GM10266 (cell line): Measurements from ENCODE around the gene EPHA8.

ENCODE experiments used
- DNase-seq: peaks from one replicate; pipeline ENCODE4 v3.0.0; 2012; ENCODE audit errors: extremely low spot score
- TF ChIP-seq, protein P1 (sequence below): IDR thresholded peaks from 2 replicates; pipeline ENCODE4 v1.5.1; 2012; ENCODE audit warnings: mild to moderate bottlenecking, low read depth; ENCODE audit not compliant: control insufficient read depth, insufficient read depth; ENCODE audit errors: missing control alignments

The EPHA8 gene

DNA sequence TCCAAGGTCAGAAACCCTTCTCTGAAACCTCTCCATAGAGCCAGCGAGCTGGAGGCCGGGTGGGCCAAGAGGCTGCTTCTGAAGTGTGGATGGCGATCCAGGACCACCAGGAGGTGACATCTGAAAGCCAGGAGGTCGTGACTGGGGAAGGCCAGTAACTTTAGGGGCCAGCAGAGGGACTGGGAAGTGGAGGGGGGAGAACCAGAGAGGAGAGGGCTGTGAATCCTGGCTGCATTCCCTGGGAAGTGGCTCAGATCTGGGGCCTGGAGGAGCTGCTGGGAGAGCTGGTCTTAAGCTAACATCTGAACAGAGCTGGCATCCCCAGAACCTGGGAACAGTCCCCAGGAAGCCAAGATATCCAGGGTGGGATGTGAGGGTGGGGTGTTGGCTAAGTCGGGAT lies 11.3 kb upstream of the EPHA8 start:
- DNase-seq: no peak
- TF ChIP-seq, protein P1, sequence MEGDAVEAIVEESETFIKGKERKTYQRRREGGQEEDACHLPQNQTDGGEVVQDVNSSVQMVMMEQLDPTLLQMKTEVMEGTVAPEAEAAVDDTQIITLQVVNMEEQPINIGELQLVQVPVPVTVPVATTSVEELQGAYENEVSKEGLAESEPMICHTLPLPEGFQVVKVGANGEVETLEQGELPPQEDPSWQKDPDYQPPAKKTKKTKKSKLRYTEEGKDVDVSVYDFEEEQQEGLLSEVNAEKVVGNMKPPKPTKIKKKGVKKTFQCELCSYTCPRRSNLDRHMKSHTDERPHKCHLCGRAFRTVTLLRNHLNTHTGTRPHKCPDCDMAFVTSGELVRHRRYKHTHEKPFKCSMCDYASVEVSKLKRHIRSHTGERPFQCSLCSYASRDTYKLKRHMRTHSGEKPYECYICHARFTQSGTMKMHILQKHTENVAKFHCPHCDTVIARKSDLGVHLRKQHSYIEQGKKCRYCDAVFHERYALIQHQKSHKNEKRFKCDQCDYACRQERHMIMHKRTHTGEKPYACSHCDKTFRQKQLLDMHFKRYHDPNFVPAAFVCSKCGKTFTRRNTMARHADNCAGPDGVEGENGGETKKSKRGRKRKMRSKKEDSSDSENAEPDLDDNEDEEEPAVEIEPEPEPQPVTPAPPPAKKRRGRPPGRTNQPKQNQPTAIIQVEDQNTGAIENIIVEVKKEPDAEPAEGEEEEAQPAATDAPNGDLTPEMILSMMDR: no peak

DNA sequence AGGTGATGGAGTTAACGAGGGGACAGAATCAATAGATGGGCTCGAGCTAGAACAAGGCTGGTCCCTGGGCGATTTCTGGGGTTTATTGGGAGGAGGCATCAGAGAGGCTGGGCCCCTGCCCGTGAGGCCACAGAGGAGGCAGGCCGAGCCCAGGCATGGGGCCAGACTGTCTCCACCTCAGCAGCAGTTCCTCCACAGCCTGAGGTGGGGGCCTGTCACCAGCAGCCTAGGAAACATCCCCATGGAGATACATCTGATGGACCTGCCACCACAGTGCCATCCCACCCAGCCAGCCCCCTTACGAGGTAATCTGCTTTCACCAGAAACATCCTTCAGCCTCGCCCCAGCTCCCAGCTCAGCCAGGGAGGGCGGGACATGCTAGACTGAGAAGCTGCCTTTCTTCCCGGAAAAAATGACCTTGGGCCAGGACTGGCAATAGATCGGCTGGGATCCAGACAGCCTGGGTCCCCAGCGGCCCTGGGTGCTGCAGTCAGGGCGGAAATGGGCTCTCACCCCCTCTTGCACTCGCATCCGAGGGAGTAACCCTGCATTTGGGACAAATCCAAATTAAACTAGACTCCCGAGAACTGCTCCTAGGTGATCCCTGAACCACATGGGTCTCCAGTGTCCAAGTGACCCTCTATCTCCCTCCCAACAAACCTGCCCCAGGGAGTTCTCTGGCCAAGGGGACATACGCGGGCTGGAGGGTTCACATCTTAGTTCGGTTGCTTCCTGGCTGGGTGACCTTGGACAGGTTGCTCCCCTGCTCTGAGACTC lies 10.0 kb upstream of the EPHA8 start:
- TF ChIP-seq, protein P1: no peak
- DNase-seq: no peak

DNA sequence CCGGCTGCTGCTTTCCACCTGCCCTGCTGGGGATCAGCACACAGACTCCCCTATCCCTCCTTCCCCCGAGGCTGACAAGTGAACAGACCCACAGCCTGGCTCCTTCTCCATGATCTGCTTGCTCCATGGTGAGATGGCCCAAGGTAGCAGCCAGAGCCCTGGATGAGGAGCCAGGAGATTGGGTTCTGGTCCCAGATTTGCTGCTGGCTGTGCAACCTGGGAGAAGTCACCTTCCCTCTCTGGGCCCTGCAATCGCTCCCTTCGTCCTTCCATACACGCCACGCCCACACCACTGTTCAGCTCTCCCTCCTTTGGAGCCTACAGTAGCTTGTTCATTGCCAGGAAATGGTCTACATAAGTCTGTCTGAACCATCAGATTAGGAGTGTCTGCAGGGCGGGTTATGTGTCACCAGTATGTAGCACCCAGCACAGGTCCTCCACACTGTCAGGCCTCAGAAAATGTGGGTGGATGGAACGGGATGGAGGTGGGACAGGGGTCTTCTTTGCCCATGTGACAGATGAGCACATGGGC lies 9.2 kb upstream of the EPHA8 start:
- DNase-seq: no peak

DNA sequence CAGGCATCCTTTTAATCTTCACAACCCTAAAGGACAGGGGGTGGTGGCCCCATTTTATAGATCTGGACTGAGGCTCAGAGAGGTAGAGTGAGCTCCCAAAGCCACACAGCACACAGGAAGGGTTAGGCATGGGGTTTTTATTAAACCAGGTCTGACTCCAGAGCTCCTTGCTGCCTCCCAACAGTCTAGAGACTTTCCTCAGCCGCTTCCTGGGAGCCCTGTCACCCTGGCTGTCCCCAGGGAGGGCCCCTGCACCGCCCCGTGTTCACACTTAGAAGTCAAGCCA lies 8.0 kb upstream of the EPHA8 start:
- no peak for DNase-seq
- TF ChIP-seq, protein P1: no peak

More for the DNA sequence above, 9.2 kb upstream of the EPHA8 start:
- TF ChIP-seq, protein P1: no peak

DNA sequence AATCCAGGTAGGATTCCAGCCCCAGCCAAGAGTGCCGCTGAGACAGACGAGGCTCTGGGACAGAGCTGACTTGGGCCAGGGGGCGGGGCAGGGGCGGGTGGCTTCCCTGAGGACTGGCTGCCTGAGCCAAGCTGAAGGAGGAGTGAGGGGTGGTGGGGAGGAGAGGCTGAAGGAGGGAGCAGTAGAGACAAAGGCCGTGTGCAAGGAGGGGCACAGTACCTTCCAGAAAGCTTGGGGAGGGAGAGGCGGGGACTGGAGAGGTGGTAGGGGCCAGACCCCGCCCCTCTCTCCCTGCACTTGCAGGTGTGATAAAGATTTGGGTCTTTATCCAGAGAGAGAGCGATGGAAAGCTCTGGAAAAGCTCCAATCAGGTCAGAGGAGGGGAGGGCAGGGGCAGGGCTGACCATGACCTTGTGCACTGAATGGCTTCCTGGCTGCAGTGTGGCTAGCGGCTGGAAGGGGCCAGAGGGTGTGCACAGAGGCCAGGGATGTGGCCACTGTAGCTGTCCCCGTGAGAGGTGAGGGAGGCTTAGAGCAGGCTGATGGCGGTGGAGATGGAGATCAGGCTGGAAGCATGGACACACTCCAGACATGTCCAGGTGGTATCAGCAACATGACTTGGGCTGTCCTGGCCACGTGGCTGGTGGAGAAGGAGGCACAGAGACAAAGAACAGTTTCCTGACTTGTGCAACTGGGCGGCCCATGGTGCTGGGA lies 6.7 kb upstream of the EPHA8 start:
- no peak for DNase-seq
- TF ChIP-seq, protein P1: no peak

DNA sequence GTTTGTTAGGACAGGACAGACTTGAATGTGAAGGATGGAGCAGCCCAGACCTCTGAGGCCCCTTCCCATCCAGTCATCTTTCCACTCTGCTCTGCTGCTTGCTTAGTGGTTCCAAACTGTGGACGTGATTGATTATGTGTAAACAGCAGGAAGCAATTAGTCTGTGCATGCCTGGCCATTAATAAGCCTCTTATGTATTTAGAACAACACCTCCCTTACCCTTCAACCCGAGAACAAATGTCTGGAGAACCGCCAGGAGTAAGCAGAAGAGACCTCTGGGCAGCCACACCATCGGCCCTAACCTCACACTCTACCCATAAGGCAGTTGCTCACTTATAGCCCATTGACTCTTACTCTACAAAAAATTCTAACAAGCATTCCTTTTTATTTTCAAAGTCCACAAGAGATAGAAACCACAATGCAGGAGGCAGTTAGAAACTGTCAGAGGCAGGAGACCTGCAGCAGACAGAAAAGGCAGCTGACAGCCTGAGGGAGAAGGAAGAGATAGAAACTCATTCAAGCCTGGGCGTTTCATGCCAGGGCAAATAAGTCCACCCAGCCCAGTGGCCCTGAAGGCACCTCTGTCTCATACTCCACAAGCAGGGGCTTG lies 5.8 kb upstream of the EPHA8 start:
- TF ChIP-seq, protein P1: no peak
- no peak for DNase-seq
